GM12891 (cell line): ENCODE results near the gene UTP4. TPM values are rescaled to one million over a fixed set of nuclear protein-coding genes. Genes with fewer than 3 reads are reported as not detected.

ENCODE experiments used
- DNase-seq: peaks from one replicate; pipeline ENCODE4 v3.0.0; 2011; ENCODE audit warnings: low spot score; ENCODE audit not compliant: insufficient read length
- FAIRE-seq: peaks from 2 replicates; lab custom pipeline; 2011; peaks lifted over from hg19 to GRCh38; lab: Jason Lieb, UNC
- PAX5 ChIP-seq: IDR thresholded peaks from 2 replicates; pipeline ENCODE4 v1.6.1; 2011; ENCODE audit warnings: low read length, moderate library complexity, mild to moderate bottlenecking; ENCODE audit not compliant: insufficient read depth, severe bottlenecking
- POLR2A ChIP-seq: IDR thresholded peaks from 2 replicates; pipeline ENCODE4 v1.6.1; 2011; ENCODE audit warnings: low read depth, low read length, control low read depth
- POLR2AphosphoS5 ChIP-seq: IDR thresholded peaks from 2 replicates; pipeline ENCODE4 v1.6.1; 2011; ENCODE audit warnings: low read depth, low read length, control low read depth
- POU2F2 ChIP-seq: IDR thresholded peaks from 2 replicates; pipeline ENCODE4 v1.6.1; 2011; ENCODE audit warnings: low read depth, mild to moderate bottlenecking, control low read depth, low read length, moderate library complexity
- SPI1 ChIP-seq: IDR thresholded peaks from 2 replicates; pipeline ENCODE4 v1.6.1; 2011; ENCODE audit warnings: low read depth, low read length, control low read depth
- TAF1 ChIP-seq: IDR thresholded peaks from 2 replicates; pipeline ENCODE4 v1.6.1; 2011; ENCODE audit warnings: low read depth, low read length, control low read depth
- polyA plus RNA-seq: library from polyadenylated mRNA; unstranded; fragments of >200 nt; gene quantifications from one replicate; pipeline ENCODE4 v1.2.1, GENCODE V29; 2012; ENCODE audit warnings: low read depth, missing spikeins, inconsistent platforms; ENCODE audit not compliant: missing spikeins

UTP4 gene
- 52.6 TPM for polyA plus RNA-seq

GRCh38 chr16:69132424-69133252 is at the start of gene UTP4, which contains the start of gene CHTF8:
TSS of gene UTP4 (plus strand) at chr16:69132649. CDS start at chr16:69133460, 811 bp downstream.
TSS of gene CHTF8 (minus strand) at chr16:69132588. CDS start at chr16:69121458, 11,130 bp downstream.
- DNase-seq (peak; percentile 87), FAIRE-seq (peak; percentile 87)
- peak; percentile 40; the same call in 1 of the 2 replicates for TF ChIP-seq SPI1
- TF ChIP-seq PAX5 = no peak
- no peak; the same call in 1 of the 2 replicates for TF ChIP-seq POLR2AphosphoS5
- peak; percentile 64 for TF ChIP-seq POU2F2
- peak; percentile 65 for TF ChIP-seq TAF1
- TF ChIP-seq POLR2A = peak; percentile 30

DNA sequence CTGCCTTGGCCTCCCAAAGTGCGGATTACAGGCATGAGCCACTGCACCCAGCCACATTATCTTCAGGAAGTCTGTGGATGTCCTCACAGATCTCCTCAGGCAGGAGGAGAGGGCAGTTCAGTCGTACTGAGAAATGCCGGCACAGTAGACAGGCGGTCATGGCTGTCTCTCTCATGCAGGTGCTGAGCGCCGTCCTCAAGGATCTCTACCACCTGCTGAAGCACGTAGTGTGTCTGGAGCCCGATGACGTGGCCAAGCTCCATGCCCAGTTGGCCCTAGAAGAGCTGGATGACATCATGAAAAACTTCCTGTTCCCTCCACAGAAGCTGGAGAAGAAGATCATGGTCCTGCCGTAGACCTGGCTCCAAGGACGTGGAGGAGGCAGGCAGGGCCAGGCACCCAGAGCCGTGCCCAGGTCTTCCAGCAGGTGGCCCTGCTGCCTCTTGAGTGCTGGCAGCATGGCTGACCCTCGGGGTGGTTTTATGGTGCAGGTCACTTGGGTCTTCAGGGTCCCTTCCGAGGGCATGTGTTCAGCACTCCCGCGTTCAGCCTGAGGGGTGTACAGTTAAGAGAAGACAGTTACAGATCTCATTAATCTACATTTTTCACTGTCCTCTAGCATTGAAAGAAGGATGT is 49.0 kb upstream of the UTP4 start:
- no peak for TF ChIP-seq PAX5
- TF ChIP-seq POU2F2 = no peak
- TF ChIP-seq TAF1 = no peak
- TF ChIP-seq POLR2AphosphoS5 = no peak
- no peak for TF ChIP-seq SPI1
- no peak for TF ChIP-seq POLR2A
- no peak for FAIRE-seq
- DNase-seq = no peak

DNA sequence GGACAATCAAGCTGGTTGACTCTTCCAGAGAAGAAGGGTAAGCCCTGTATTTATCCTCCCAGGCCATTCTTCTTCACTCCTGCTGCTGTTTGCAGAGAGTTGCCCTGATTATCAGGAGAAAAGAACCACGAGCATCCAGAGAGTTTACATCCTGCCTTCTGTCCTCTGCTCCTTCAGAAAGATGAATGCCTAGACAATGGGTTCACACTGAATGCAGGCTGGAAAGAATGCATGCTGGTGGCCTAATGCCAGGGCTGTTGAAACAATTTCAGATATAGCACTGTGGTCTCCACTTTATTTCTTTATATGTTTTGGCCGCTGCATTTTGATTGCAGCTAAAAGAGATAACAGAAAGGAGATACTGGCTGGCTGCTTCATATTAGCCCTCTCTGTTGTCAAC is 48.2 kb upstream of the UTP4 start:
- TF ChIP-seq POLR2AphosphoS5 (no peak), POLR2A (no peak), POU2F2 (no peak), SPI1 (no peak), PAX5 (no peak), TAF1 (no peak)
- no peak for DNase-seq

DNA sequence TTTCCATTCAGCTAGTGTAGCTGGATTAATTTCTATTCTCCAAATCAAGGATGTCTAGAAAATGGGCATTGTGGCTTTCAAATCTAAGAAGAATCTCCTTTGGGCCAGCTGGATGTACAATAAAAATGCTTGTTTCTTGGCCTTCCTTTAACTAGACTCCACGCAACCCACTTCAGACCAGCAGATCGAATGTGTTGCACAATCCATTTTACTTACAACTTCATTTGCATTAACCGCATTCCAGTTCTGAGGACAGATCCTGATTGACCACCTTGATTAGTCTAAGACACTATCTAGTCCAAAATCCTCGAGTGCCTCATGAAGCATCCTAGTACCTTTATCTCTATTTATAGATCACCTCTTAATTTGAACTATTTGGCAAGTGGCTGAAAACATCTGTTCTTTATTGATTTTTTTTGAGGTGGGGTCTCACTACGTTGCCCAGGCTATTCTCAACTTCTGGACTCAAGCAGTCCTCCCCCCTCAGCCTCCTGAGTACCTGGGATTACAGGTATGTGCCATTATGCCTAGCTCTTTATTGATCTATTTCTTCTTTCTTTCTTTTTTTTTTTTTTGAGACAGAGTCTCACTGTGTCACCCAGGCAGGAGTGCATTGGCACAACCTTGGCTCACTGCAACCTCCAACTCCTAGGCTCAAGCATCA is 47.3 kb upstream of the UTP4 start:
- FAIRE-seq (no peak), DNase-seq (no peak)
- TF ChIP-seq POLR2AphosphoS5 = no peak
- no peak for TF ChIP-seq POU2F2
- TF ChIP-seq POLR2A = no peak
- no peak for TF ChIP-seq PAX5
- TF ChIP-seq SPI1 = no peak
- TF ChIP-seq TAF1 = no peak

More for the DNA sequence above, 48.2 kb upstream of the UTP4 start:
- FAIRE-seq = no peak

GRCh38 chr16:69087161-69087581 is 45.3 kb upstream of the UTP4 start:
- FAIRE-seq = no peak
- no peak for TF ChIP-seq SPI1
- TF ChIP-seq POLR2A = no peak
- TF ChIP-seq POLR2AphosphoS5 = no peak
- no peak for TF ChIP-seq PAX5
- TF ChIP-seq POU2F2 = no peak
- no peak for TF ChIP-seq TAF1
- DNase-seq = no peak

DNA sequence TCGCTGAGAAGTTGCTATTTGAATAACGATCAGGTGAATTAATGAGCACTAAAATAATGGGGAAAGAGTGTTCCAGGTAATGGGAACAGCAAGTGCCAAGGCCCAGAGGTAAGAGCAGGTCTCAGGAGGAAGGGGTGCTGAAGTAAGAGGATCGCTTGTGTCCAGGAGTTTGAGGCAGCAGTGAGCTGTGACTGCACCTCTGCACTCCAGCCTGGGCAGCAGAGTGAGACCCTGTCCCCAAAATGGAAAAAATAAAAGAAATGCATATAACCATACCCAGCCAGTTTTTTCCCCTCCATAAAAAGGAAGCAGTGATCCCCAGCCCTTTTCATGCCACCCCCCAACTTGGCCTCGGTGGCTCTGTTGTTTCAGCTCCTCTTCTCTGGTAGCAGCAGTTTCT is 43.8 kb upstream of the UTP4 start:
- DNase-seq (no peak), FAIRE-seq (no peak)
- TF ChIP-seq POLR2A (no peak), POU2F2 (no peak), PAX5 (no peak), POLR2AphosphoS5 (no peak), SPI1 (no peak), TAF1 (no peak)

DNA sequence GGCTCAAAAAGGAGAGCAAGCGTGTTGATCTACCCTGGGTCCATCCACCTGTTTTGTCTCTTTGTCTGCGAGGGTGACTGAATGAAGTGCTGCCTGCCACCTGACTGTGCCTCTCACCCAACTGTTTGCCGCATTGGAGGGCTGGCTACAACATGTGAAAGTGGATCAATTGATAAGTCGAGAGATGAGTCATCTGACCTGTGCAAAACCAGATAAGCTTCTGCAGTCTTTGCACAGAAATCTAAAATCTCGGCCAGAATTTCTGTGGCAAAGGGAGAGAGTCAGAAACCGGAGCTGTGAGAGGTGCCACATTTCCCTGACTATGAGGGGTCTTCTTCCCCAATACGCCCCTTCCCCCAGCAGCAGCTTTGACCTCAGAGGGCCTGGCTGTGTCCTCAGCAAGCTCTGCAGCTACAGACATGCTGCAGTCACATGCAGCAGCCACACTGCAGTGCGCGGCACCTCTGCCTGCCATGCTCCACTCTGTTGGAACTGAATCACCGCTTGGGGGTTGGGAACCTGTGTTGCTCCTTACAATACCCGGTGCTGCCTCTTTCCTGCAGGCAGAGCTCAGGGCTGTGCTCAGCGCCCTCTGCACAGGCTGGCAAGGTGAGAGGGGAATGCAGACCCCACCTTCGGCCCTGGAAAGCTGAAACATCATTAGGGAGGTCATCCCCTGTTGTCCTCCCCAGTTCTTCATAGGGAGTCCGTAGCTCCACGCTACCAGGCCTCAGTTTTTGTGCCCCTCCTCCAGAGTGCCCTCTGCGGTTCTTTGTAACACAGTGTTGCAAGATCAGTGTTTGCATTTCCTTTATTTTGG is 43.1 kb upstream of the UTP4 start:
- DNase-seq (peak; percentile 45), FAIRE-seq (no peak)
- no peak for TF ChIP-seq SPI1
- TF ChIP-seq POLR2A = no peak
- TF ChIP-seq PAX5 = no peak
- TF ChIP-seq POLR2AphosphoS5 = no peak
- no peak for TF ChIP-seq POU2F2
- TF ChIP-seq TAF1 = no peak

DNA sequence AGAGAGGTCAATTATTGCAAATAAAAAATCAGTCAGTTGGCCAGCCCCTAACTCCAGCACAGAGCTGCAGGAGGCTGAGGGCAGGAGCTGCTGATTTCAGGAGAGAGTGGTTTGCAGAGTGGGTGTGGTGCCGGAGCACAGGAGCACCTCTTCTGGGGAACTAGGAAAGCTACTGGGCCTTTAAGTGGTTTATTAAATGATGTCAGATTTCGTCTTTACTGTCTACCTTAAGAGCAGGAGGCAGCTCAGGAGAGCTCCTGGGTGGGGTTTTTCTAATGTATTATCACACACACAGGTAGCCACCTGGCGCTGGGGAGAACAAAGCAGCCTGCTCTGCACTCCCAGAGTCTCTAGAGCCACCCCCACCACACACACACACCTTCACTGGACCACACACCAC is 38.5 kb upstream of the UTP4 start:
- no peak for DNase-seq
- FAIRE-seq = no peak
- TF ChIP-seq POLR2A = no peak
- no peak for TF ChIP-seq PAX5
- no peak for TF ChIP-seq POU2F2
- no peak for TF ChIP-seq TAF1
